K562 (cell line): ENCODE results near the gene TELO2. TPM values are rescaled to one million over a fixed set of nuclear protein-coding genes. Genes with fewer than 3 reads are reported as not detected.
A peak's percentile ranks its signal among the peaks of the same experiment; 100 is the strongest.

ENCODE experiments used
- CC2D1A ChIP-seq: fragments of 450-650 bp; IDR thresholded peaks from 2 replicates; pipeline ENCODE4 v1.6.1; 2017; ENCODE audit warnings: mild to moderate bottlenecking
- CXXC5 ChIP-seq: fragments of 250-450 bp; sonication (Bioruptor Pico); IDR thresholded peaks from 2 replicates; pipeline ENCODE4 v1.8.0; 2022; ENCODE audit warnings: inconsistent platforms, mild to moderate bottlenecking, moderate library complexity
- DMBX1 ChIP-seq: fragments of 250-450 bp; sonication (Bioruptor Pico); IDR thresholded peaks from 2 replicates; pipeline ENCODE4 v1.8.0; 2022; ENCODE audit warnings: inconsistent platforms, mild to moderate bottlenecking, moderate library complexity, borderline replicate concordance
- HOXB6 ChIP-seq: fragments of 250-450 bp; sonication (Bioruptor Pico); IDR thresholded peaks from 2 replicates; pipeline ENCODE4 v1.5.1; 2022; ENCODE audit warnings: mild to moderate bottlenecking, borderline replicate concordance
- KDM1A ChIP-seq, 2 experiments: fragments of 450-650 bp; IDR thresholded peaks; 2 replicates each; pipeline ENCODE4 v1.6.1; 2016; ENCODE audit warnings: mild to moderate bottlenecking in 2 of 2
- KDM5B ChIP-seq: fragments of 200-600 bp; sonication (generic); IDR thresholded peaks from 2 replicates; pipeline ENCODE4 v1.6.1; 2012; ENCODE audit warnings: low read depth, mild to moderate bottlenecking, moderate library complexity, low read length, control low read depth, inconsistent platforms; ENCODE audit not compliant: insufficient replicate concordance
- LCOR ChIP-seq: sonication (generic); formaldehyde crosslinking; IDR thresholded peaks from 2 replicates; pipeline ENCODE4 v1.8.0; 2022; ENCODE audit warnings: mild to moderate bottlenecking, missing genetic modification reagents
- MEF2A ChIP-seq: IDR thresholded peaks from 2 replicates; pipeline ENCODE4 v1.6.1; 2011; ENCODE audit warnings: low read depth, mild to moderate bottlenecking, low read length, moderate library complexity; ENCODE audit not compliant: control insufficient read depth
- NR2C1 ChIP-seq, 2 experiments: fragments of 450-650 bp; IDR thresholded peaks; 2 replicates each; pipeline ENCODE4 v1.6.1; 2017; ENCODE audit warnings: mild to moderate bottlenecking in 2 of 2, antibody characterized with exemption in 1 of 2, inconsistent platforms in 1 of 2, missing compliant biosample characterization in 1 of 2, missing genetic modification characterization in 1 of 2
- PML ChIP-seq: IDR thresholded peaks from 2 replicates; pipeline ENCODE4 v1.6.1; 2012; ENCODE audit warnings: low read length, inconsistent platforms
- RBM39 ChIP-seq: fragments of 200-400 bp; formaldehyde crosslinking; optimal IDR thresholded peaks from 2 replicates; pipeline ENCODE3; 2018; ENCODE audit warnings: low read depth, low read length
- U2AF2 ChIP-seq: fragments of 200-400 bp; formaldehyde crosslinking; optimal IDR thresholded peaks from 2 replicates; pipeline ENCODE3; 2017; ENCODE audit warnings: low read depth, mild to moderate bottlenecking, low read length
- ZNF253 ChIP-seq: fragments of 250-450 bp; sonication (Bioruptor Pico); conservative IDR thresholded peaks from 2 replicates; pipeline ENCODE4 v1.6.1; 2021; ENCODE audit warnings: mild to moderate bottlenecking
- polyA plus RNA-seq, 8 experiments: library from polyadenylated mRNA; depleted of rRNA in 4 of 8; stranded (reverse) in 5 of 8; unstranded in 3 of 8; fragments of >200 nt; fragmentation: Nextera tagmentation in 2 of 8; fragmentation: Illumina TruSeq in 1 of 8; extraction: Ambion mirVana in 2 of 8; extraction: Trizol in 1 of 8; gene quantifications; 2 replicates each; pipeline versions ENCODE4 v1.2.1 to v1.2.3, GENCODE V29; 2011 to 2014; ENCODE audit warnings: inconsistent platforms in 1 of 8, missing spikeins in 1 of 8
- total RNA-seq, 7 experiments: library from RNA; depleted of rRNA in 6 of 7; stranded (reverse); fragments of >200 nt in 6 of 7; fragmentation: Illumina TruSeq in 2 of 7; extraction: Trizol in 2 of 7; gene quantifications; 2 replicates each; pipeline versions ENCODE4 v1.2.1 to v1.2.3, GENCODE V29; 2011 to 2021; ENCODE audit warnings: low replicate concordance in 1 of 7
- TF ChIP-seq, protein P1 (sequence below): fragments of 450-650 bp; IDR thresholded peaks from 2 replicates; pipeline ENCODE4 v1.6.1; 2016; ENCODE audit warnings: mild to moderate bottlenecking
- TF ChIP-seq, protein P2 (sequence below): sonication (generic); formaldehyde crosslinking; IDR thresholded peaks from 2 replicates; pipeline ENCODE4 v1.8.1; 2022; ENCODE audit warnings: missing genetic modification reagents
- TF ChIP-seq, protein P3 (sequence below), 2 experiments: IDR thresholded peaks; 2 replicates each; pipeline ENCODE4 v1.6.1; 2012; ENCODE audit warnings: improper control_type of control experiment in 2 of 2, low read depth in 2 of 2, low read length in 2 of 2, borderline replicate concordance in 1 of 2
- TF ChIP-seq, protein P4 (sequence below), 2 experiments: fragments of 150-350 bp in 1 of 2; IDR thresholded peaks; 2 replicates each; pipeline ENCODE4 v1.6.1; 2012 to 2016; ENCODE audit warnings: low read depth in 2 of 2, low read length in 2 of 2, mild to moderate bottlenecking in 1 of 2, moderate library complexity in 1 of 2

Gene TELO2
- total and polyA plus RNA-seq, 9 of the 15 experiments (the other 6 are each of a cell fraction or from before 2014, with no cell fraction given): 0.51 to 91.8 (median 14.5) TPM

DNA sequence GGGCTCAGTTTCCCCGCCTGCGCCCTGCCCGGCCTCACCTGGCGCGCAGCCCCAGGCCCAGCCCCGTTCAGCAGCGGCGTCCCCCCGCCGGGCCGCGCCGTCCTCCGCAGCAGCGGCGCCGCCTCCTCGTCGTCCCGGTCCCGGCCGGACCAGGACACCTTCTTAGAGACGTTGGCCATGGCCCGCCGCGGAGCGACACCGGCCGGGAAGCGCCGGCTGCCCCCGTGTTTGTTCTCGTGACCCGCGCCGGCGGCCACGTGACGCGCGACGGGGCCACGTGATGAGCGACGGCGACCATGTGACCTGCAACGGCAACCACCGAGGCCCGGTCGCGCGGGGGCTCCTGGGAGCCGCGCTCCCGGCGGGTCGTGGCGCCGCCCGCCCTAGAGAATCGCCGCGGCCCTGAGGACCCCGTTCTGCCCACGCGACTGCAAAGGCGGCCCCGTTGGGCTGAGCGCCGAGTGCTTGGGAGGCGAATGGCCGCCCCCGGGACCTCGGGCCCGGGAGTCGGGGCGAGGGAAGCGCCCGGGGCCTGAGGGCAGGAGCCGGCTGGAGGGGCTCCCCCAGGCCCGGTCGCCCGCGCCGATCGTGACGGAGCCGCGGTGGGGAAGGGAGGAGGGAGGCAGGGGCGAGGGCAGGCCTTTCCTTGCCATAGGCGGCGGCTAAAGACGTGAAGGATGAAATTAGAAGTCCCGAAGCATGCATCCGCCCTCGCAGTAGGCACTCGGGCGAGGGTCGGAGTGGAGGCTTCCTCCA is 18.2 kb upstream of the TELO2 start, which contains the start of gene CLCN7 (continued):
- TF ChIP-seq, protein P1, sequence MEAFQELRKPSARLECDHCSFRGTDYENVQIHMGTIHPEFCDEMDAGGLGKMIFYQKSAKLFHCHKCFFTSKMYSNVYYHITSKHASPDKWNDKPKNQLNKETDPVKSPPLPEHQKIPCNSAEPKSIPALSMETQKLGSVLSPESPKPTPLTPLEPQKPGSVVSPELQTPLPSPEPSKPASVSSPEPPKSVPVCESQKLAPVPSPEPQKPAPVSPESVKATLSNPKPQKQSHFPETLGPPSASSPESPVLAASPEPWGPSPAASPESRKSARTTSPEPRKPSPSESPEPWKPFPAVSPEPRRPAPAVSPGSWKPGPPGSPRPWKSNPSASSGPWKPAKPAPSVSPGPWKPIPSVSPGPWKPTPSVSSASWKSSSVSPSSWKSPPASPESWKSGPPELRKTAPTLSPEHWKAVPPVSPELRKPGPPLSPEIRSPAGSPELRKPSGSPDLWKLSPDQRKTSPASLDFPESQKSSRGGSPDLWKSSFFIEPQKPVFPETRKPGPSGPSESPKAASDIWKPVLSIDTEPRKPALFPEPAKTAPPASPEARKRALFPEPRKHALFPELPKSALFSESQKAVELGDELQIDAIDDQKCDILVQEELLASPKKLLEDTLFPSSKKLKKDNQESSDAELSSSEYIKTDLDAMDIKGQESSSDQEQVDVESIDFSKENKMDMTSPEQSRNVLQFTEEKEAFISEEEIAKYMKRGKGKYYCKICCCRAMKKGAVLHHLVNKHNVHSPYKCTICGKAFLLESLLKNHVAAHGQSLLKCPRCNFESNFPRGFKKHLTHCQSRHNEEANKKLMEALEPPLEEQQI: no peak
- no peak for TF ChIP-seq RBM39
- peak; percentile 37; the same call in 1 of the 2 replicates for TF ChIP-seq PML
- TF ChIP-seq, protein P2, sequence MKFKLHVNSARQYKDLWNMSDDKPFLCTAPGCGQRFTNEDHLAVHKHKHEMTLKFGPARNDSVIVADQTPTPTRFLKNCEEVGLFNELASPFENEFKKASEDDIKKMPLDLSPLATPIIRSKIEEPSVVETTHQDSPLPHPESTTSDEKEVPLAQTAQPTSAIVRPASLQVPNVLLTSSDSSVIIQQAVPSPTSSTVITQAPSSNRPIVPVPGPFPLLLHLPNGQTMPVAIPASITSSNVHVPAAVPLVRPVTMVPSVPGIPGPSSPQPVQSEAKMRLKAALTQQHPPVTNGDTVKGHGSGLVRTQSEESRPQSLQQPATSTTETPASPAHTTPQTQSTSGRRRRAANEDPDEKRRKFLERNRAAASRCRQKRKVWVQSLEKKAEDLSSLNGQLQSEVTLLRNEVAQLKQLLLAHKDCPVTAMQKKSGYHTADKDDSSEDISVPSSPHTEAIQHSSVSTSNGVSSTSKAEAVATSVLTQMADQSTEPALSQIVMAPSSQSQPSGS: 0 out of 2 replicates have a peak, but pooled peaks have one; percentile 34
- TF ChIP-seq CXXC5: peak; percentile 99
- no peak for TF ChIP-seq KDM1A (IDR thresholded peaks at IDR 0.05)
- no peak for TF ChIP-seq U2AF2
- no peak for TF ChIP-seq CC2D1A
- TF ChIP-seq ZNF253 (CRISPR knock-in tag): no peak
- TF ChIP-seq LCOR (CRISPR knock-in tag): peak; percentile 69
- peak; percentile 89 for TF ChIP-seq KDM5B
- 0 out of 2 replicates have a peak, but pooled peaks have one; percentile 9 for TF ChIP-seq MEF2A
- no peak for TF ChIP-seq NR2C1 (IDR thresholded peaks at IDR 0.05)
- TF ChIP-seq NR2C1 (tag; IDR thresholded peaks at IDR 0.05): peak; percentile 16; the same call in 1 of the 2 replicates
- peak; percentile 47; the same call in 1 of the 2 replicates for TF ChIP-seq DMBX1 (CRISPR knock-in tag)
- TF ChIP-seq, protein P3, sequence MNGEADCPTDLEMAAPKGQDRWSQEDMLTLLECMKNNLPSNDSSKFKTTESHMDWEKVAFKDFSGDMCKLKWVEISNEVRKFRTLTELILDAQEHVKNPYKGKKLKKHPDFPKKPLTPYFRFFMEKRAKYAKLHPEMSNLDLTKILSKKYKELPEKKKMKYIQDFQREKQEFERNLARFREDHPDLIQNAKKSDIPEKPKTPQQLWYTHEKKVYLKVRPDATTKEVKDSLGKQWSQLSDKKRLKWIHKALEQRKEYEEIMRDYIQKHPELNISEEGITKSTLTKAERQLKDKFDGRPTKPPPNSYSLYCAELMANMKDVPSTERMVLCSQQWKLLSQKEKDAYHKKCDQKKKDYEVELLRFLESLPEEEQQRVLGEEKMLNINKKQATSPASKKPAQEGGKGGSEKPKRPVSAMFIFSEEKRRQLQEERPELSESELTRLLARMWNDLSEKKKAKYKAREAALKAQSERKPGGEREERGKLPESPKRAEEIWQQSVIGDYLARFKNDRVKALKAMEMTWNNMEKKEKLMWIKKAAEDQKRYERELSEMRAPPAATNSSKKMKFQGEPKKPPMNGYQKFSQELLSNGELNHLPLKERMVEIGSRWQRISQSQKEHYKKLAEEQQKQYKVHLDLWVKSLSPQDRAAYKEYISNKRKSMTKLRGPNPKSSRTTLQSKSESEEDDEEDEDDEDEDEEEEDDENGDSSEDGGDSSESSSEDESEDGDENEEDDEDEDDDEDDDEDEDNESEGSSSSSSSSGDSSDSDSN (IDR thresholded peaks at IDR 0.05; ENCODE audit: borderline replicate concordance in 1 of 2, low read depth in 2 of 2, low read length in 2 of 2): no peak
- TF ChIP-seq HOXB6 (CRISPR knock-in tag): no peak
- TF ChIP-seq, protein P4, sequence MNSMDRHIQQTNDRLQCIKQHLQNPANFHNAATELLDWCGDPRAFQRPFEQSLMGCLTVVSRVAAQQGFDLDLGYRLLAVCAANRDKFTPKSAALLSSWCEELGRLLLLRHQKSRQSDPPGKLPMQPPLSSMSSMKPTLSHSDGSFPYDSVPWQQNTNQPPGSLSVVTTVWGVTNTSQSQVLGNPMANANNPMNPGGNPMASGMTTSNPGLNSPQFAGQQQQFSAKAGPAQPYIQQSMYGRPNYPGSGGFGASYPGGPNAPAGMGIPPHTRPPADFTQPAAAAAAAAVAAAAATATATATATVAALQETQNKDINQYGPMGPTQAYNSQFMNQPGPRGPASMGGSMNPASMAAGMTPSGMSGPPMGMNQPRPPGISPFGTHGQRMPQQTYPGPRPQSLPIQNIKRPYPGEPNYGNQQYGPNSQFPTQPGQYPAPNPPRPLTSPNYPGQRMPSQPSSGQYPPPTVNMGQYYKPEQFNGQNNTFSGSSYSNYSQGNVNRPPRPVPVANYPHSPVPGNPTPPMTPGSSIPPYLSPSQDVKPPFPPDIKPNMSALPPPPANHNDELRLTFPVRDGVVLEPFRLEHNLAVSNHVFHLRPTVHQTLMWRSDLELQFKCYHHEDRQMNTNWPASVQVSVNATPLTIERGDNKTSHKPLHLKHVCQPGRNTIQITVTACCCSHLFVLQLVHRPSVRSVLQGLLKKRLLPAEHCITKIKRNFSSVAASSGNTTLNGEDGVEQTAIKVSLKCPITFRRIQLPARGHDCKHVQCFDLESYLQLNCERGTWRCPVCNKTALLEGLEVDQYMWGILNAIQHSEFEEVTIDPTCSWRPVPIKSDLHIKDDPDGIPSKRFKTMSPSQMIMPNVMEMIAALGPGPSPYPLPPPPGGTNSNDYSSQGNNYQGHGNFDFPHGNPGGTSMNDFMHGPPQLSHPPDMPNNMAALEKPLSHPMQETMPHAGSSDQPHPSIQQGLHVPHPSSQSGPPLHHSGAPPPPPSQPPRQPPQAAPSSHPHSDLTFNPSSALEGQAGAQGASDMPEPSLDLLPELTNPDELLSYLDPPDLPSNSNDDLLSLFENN (IDR thresholded peaks at IDR 0.05; ENCODE audit: low read depth in 2 of 2, low read length in 2 of 2): no peak
